ENCODE measurements around the gene EDN3.
"Not testable (repeated sequence)": the region's sequence is repeated elsewhere in the genome, so short reads cannot be mapped to it uniquely, and the experiment has no call there.

The EDN3 gene

DNA sequence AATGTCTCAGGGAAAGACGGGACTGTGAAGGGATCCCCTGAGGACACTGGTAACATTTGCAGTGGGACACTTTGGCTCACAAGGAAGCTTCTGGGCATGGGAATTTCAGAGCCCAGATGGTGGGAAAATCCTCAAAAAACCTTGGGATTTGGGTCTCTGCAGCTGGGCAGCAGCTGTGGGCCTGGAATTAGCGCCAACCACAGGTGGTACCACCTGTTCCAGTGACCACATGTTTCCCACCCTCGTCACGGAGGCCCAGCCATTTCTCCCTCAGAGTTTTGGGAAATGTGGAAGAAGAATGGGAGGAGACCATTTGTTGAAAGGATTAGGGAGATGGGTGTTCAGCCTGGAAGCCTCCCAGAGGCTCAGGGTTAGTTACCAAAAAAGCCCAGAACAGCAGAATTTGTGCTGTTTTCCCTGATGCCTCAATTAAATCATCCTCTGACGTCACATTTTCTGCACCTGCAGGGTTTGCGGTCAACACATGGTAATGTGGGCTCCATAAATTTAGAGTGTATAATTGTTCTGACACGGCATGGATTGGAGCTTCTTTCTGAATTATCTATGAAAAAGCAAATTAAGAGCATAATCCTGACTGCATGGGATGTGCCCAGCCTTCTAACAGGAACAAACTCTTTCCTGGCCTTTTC, 34.4 kb downstream of the EDN3 start:
- no peaks in the 10 kb centered on the region for H3K36me3 ChIP-seq (ENCODE audit: control insufficient read depth, insufficient read depth, low read length)
- H3K4me1 ChIP-seq (ENCODE audit: control insufficient read depth, insufficient read depth, low read length, poor library complexity, severe bottlenecking): no peaks in the 10 kb centered on the region
- no peaks in the 10 kb centered on the region for H3K27me3 ChIP-seq (replicated peaks; ENCODE audit: control insufficient read depth, insufficient read depth, low read length, poor library complexity, severe bottlenecking)
- no peak for DNase-seq
- no peak overlapping the region for H3K4me3 ChIP-seq (ENCODE audit: insufficient read depth, low read depth, low read length, poor library complexity, severe bottlenecking)
- H3K27ac ChIP-seq (ENCODE audit: insufficient read depth, low read length, poor library complexity, severe bottlenecking): no peak overlapping the region
- H3K9me3 ChIP-seq (ENCODE audit: control insufficient read depth, low read length): no peaks in the 10 kb centered on the region

- H3K27ac ChIP-seq (ENCODE audit: insufficient read depth, low read length, poor library complexity, severe bottlenecking): no peak overlapping the region
- H3K4me3 ChIP-seq (ENCODE audit: insufficient read depth, low read depth, low read length, poor library complexity, severe bottlenecking): no peak overlapping the region
- H3K4me1 ChIP-seq (ENCODE audit: control insufficient read depth, insufficient read depth, low read length, poor library complexity, severe bottlenecking): no peaks in the 10 kb centered on the region
- H3K27me3 ChIP-seq (replicated peaks; ENCODE audit: control insufficient read depth, insufficient read depth, low read length, poor library complexity, severe bottlenecking): no peaks in the 10 kb centered on the region
- no peaks in the 10 kb centered on the region for H3K9me3 ChIP-seq (ENCODE audit: control insufficient read depth, low read length)
- no peaks in the 10 kb centered on the region for H3K36me3 ChIP-seq (ENCODE audit: control insufficient read depth, insufficient read depth, low read length)
- no peak for DNase-seq
Measured at GRCh38 chr20:59335377-59335776, 35.0 kb downstream of the EDN3 start.

DNA sequence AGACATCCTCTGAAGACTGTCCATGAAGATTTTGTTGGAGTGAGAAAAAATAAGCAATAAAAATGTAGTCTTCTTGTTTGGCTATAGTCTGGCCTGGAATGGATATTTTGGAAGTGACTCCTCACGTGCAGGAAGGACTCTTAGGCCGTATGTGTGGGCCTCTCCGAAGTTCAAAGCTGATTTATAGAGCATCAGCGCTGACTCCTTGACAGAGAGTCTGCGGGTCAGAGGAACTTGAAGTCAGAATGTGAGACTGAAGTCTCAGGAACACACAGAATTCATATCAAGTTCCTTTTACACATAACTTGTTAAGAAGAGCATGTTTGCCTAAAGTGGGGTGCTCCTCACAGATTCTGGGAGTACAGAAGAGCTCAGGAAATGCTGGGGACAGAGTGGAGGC, 36.1 kb downstream of the EDN3 start:
- H3K4me3 ChIP-seq (ENCODE audit: insufficient read depth, low read depth, low read length, poor library complexity, severe bottlenecking): no peak overlapping the region
- H3K36me3 ChIP-seq (ENCODE audit: control insufficient read depth, insufficient read depth, low read length): no peaks in the 10 kb centered on the region
- H3K27ac ChIP-seq (ENCODE audit: insufficient read depth, low read length, poor library complexity, severe bottlenecking): no peak overlapping the region
- no peak for DNase-seq
- no peaks in the 10 kb centered on the region for H3K4me1 ChIP-seq (ENCODE audit: control insufficient read depth, insufficient read depth, low read length, poor library complexity, severe bottlenecking)
- H3K27me3 ChIP-seq (replicated peaks; ENCODE audit: control insufficient read depth, insufficient read depth, low read length, poor library complexity, severe bottlenecking): no peaks in the 10 kb centered on the region
- H3K9me3 ChIP-seq (ENCODE audit: control insufficient read depth, low read length): no peaks in the 10 kb centered on the region

DNA sequence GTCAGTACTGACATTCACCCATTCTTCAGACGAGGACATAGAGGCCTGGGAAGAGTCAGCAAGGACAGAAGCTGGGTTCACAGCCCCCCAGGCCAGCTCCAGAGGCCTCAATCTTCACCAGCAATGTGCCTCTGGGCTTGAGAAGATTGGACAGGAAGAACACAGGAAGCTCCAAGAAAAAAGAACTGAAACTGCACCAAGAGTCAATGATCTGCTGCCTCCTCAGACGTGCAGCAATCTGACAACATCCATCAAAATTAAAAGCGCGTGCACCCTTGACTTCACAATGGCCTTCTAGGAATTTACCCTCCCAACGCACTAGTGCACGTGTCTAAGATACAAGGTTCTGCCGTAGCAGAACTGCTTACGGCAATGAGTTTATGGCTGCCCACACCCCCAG, 38.0 kb downstream of the EDN3 start:
- not testable (repeated sequence) for H3K4me1 ChIP-seq (ENCODE audit: control insufficient read depth, insufficient read depth, low read length, poor library complexity, severe bottlenecking); H3K27me3 ChIP-seq (replicated peaks; ENCODE audit: control insufficient read depth, insufficient read depth, low read length, poor library complexity, severe bottlenecking); H3K9me3 ChIP-seq (ENCODE audit: control insufficient read depth, low read length); H3K4me3 ChIP-seq (ENCODE audit: insufficient read depth, low read depth, low read length, poor library complexity, severe bottlenecking); DNase-seq; H3K36me3 ChIP-seq (ENCODE audit: control insufficient read depth, insufficient read depth, low read length); H3K27ac ChIP-seq (ENCODE audit: insufficient read depth, low read length, poor library complexity, severe bottlenecking)

DNA sequence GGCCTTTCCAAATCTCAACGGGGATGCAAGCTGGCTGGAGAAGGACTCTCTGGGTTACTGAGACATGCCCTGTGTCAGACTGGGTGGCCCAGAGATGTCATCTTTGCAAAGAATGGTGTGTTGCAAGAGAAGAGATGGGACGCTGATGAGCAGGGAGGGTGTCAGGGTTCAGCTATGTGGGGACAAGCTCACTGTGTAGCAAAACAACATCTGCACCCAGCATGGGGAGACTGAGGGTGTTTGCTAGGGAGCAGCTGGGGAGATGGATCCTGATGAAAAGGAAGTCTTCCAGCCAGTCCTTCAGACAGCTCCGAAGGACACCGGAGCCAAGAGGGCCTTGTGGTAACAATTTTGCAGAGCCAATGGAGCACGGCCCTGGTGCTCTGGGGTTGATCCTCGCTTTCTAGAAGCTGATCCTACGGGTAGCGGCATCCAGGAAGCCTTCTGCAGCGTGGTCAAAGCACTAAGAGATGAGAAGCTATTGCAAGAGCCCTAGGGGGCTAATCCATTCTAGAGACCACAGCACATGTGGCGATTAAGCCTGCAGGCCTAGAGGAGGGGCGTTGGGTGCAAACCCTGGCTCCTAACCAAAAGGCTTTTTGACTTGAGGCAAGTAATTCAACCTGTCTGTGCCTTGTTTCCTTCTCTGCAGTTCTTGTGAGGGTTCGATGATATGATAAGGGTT, 39.9 kb downstream of the EDN3 start:
- H3K36me3 ChIP-seq (ENCODE audit: control insufficient read depth, insufficient read depth, low read length): no peaks in the 10 kb centered on the region
- DNase-seq: no peak
- no peaks in the 10 kb centered on the region for H3K9me3 ChIP-seq (ENCODE audit: control insufficient read depth, low read length)
- H3K4me1 ChIP-seq (ENCODE audit: control insufficient read depth, insufficient read depth, low read length, poor library complexity, severe bottlenecking): no peaks in the 10 kb centered on the region
- no peak overlapping the region for H3K4me3 ChIP-seq (ENCODE audit: insufficient read depth, low read depth, low read length, poor library complexity, severe bottlenecking)
- no peaks in the 10 kb centered on the region for H3K27me3 ChIP-seq (replicated peaks; ENCODE audit: control insufficient read depth, insufficient read depth, low read length, poor library complexity, severe bottlenecking)
- no peak overlapping the region for H3K27ac ChIP-seq (ENCODE audit: insufficient read depth, low read length, poor library complexity, severe bottlenecking)

DNA sequence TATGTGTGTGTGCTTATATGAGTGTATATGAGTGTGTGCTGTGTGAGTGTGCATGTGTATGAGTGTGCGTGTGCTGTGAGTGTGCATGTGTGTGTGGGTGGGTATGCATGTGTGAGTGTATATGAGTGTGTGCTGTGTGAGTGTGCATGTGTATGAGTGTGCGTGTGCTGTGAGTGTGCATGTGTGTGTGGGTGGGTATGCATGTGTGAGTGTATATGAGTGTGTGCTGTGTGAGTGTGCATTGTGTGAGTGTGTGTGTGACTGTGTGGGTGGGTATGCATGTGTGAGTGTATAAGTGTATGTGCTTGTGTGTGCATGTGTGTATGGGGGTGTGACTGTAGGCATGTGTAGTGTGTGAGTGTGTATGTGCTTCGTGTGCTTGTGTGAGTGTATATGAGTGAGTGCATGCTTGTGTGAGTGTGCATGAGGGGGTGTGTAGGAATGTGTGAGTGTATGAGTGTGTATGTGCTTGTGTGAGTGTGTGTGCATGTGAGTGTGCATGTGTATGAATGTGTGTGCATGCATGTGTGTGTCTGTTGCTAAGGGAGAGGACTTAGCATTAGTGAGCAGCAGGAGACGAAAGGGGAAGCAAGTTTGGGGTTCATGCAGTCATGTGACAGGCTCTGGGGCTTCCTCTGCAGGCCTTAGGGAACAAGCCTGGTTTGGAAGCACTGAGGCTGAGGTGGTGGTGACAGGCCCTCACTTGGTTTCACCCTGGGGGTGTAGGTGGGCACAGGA, 41.0 kb downstream of the EDN3 start:
- not testable (repeated sequence) for H3K4me1 ChIP-seq (ENCODE audit: control insufficient read depth, insufficient read depth, low read length, poor library complexity, severe bottlenecking); H3K4me3 ChIP-seq (ENCODE audit: insufficient read depth, low read depth, low read length, poor library complexity, severe bottlenecking); H3K27me3 ChIP-seq (replicated peaks; ENCODE audit: control insufficient read depth, insufficient read depth, low read length, poor library complexity, severe bottlenecking); DNase-seq; H3K36me3 ChIP-seq (ENCODE audit: control insufficient read depth, insufficient read depth, low read length); H3K9me3 ChIP-seq (ENCODE audit: control insufficient read depth, low read length); H3K27ac ChIP-seq (ENCODE audit: insufficient read depth, low read length, poor library complexity, severe bottlenecking)

DNA sequence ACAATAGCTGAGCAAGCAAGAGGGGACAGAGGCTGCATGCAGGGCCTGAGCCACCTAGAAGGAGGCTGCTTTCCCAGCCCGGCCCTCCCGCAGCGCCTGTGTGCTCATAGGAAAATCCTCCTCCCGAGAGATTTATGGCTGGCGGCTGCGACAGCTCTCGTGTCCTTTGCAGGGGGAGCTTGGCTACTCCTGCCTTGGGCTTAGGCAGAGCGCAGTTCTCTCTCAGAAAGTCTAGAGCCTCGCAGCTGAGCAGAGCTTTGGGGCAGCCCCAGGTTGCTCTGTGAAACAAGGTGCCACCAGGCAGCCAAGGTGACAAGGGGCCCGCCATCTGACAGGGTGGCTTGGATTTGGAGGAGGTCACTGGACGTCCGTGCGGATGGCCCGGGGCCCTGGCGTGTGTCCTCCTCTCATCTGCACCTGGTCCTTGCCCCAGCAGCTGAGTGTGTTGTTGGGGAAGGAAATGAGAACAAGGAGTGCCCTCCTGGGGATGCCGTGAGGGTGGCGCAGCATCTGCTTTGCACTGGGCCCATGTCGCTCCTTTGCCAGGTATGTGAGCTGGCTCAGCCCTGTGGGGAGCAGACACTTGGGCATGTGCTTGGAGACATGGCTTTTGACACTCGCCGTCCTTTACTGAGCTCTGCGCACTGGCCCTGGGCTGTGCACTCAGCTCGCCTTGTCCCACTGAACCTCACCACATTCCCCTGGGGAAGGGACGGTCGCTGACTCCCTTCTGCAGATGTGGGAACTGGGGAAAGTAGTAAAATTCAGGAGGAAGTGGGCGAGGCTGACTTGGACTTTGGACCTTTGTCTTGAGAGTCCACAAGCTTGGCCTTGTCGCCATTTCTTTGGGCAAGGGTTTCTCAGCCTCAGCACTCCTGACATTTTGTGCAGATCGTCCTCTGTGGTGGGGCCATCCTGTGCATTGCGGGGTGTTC, 41.9 kb downstream of the EDN3 start:
- no peak for DNase-seq
- H3K9me3 ChIP-seq (ENCODE audit: control insufficient read depth, low read length): no peaks in the 10 kb centered on the region
- no peak overlapping the region for H3K4me3 ChIP-seq (ENCODE audit: insufficient read depth, low read depth, low read length, poor library complexity, severe bottlenecking)
- H3K36me3 ChIP-seq (ENCODE audit: control insufficient read depth, insufficient read depth, low read length): no peaks in the 10 kb centered on the region
- no peaks in the 10 kb centered on the region for H3K27me3 ChIP-seq (replicated peaks; ENCODE audit: control insufficient read depth, insufficient read depth, low read length, poor library complexity, severe bottlenecking)
- H3K27ac ChIP-seq (ENCODE audit: insufficient read depth, low read length, poor library complexity, severe bottlenecking): no peak overlapping the region
- no peaks in the 10 kb centered on the region for H3K4me1 ChIP-seq (ENCODE audit: control insufficient read depth, insufficient read depth, low read length, poor library complexity, severe bottlenecking)

DNA sequence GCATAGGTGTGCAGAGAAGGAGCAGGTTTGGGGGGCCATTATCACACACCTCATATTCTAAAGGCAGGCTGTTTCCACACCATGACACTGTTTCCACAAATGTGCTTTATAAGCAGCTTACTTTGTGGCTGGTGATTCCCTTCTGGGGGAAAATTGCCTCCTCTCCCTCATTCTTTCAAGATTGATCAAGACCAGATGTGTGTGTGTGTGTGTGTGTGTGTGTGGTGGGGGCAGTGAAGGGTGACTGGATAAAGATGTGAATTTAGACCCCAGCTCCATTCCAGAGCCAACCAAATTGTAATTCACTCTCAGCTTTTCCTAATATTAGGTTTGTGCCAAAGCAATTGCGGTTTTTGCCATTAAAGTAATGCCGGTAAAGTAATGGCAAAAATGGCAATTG, 45.6 kb downstream of the EDN3 start:
- no peaks in the 10 kb centered on the region for H3K36me3 ChIP-seq (ENCODE audit: control insufficient read depth, insufficient read depth, low read length)
- no peak for DNase-seq
- H3K4me1 ChIP-seq (ENCODE audit: control insufficient read depth, insufficient read depth, low read length, poor library complexity, severe bottlenecking): no peaks in the 10 kb centered on the region
- H3K9me3 ChIP-seq (ENCODE audit: control insufficient read depth, low read length): no peaks in the 10 kb centered on the region
- H3K27ac ChIP-seq (ENCODE audit: insufficient read depth, low read length, poor library complexity, severe bottlenecking): no peak overlapping the region
- H3K27me3 ChIP-seq (replicated peaks; ENCODE audit: control insufficient read depth, insufficient read depth, low read length, poor library complexity, severe bottlenecking): no peaks in the 10 kb centered on the region
- H3K4me3 ChIP-seq (ENCODE audit: insufficient read depth, low read depth, low read length, poor library complexity, severe bottlenecking): no peak overlapping the region

GRCh38 chr20:59349277-59349676, 48.9 kb downstream of the EDN3 start:
- H3K9me3 ChIP-seq (ENCODE audit: control insufficient read depth, low read length): no peaks in the 10 kb centered on the region
- no peak overlapping the region for H3K27ac ChIP-seq (ENCODE audit: insufficient read depth, low read length, poor library complexity, severe bottlenecking)
- no peak for DNase-seq
- H3K4me1 ChIP-seq (ENCODE audit: control insufficient read depth, insufficient read depth, low read length, poor library complexity, severe bottlenecking): no peaks in the 10 kb centered on the region
- H3K27me3 ChIP-seq (replicated peaks; ENCODE audit: control insufficient read depth, insufficient read depth, low read length, poor library complexity, severe bottlenecking): no peaks in the 10 kb centered on the region
- no peak overlapping the region for H3K4me3 ChIP-seq (ENCODE audit: insufficient read depth, low read depth, low read length, poor library complexity, severe bottlenecking)
- H3K36me3 ChIP-seq (ENCODE audit: control insufficient read depth, insufficient read depth, low read length): no peaks in the 10 kb centered on the region

Data from effector memory CD4-positive, alpha-beta T cell (primary cell).